Stimulated activated CD4-positive, alpha-beta T cell treated with anti-CD3 and anti-CD28 coated beads, Interleukin-15, amount 100 ng/mL, for 24 hours (primary cell): ENCODE data around the gene IPO7.
"Not testable (repeated sequence)": the region's sequence is repeated elsewhere in the genome, so short reads cannot be mapped to it uniquely, and the experiment has no call there.

Experiments
- DNase-seq: peaks from one replicate; pipeline ENCODE4 v3.0.0-alpha.2; 2020

IPO7 gene

DNA sequence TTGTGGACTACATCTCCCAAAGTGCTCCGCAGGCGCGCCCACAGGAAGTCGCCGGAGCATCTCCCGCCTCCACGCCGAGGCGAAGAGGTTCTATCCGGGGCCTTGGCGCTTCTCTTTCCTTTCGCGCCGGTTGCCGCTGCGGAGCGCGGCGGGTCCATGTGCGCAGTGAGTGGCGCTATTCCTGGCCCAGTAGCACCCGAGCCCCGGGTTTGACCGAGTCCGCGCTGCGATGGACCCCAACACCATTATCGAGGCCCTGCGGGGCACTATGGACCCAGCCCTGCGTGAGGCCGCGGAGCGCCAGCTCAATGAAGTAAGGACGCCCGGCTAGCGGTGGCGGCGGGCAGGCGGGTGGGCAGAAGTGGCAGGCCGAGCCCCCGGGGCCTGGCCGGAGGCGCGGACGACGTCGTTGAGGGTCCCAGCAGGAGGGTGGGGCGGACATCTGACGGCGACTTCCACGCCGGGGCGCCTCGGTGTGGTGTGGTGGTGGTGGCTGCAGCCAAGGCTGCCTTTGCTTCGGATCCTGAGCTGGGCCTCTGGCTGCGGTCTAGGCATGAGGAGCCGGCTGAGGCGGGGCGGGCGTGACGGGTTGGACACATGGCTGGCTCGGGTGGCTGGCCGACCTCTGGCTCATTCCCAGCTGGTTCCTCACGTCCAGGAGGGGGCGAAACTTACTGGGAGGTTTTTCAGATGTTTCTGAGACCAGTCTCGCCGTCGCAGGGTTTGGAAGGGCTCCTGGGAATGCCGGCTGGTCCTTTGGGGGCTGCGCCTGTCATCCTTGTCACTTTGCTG lies at the start of gene IPO7:
TSS of gene IPO7 (plus strand) at position 118 of the 792 bp plus-strand sequence. CDS start at position 230, 112 bp downstream.
- peak; percentile 94 for DNase-seq

DNA sequence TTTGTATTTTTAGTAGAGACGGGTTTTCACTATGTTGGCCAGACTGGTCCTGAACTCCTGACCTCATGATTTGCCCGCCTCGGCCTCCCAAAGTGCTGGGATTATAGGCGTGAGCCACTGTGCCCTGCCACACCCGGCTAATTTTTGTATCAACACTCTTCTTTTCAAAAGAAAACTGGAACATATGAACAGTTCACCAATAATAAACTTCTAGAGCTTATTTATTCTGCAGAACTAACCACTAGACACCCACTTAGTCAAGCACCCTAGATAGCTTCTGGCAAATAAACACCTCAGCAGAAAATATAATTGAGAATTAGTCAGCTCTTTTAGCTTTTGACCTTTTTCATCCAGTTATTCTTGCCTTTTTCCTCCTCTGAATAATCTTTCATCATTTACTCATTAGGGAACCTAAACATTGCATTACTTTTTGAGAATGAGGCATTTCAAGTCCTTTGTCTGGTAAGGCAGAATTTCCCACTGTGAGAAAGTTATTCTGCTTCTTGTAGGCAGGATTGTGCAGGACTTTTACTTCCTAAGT lies 42.7 kb upstream of the IPO7 start:
- DNase-seq = no peak

GRCh38 chr11:9344061-9344680 lies 40.3 kb upstream of the IPO7 start:
- DNase-seq = no peak

DNA sequence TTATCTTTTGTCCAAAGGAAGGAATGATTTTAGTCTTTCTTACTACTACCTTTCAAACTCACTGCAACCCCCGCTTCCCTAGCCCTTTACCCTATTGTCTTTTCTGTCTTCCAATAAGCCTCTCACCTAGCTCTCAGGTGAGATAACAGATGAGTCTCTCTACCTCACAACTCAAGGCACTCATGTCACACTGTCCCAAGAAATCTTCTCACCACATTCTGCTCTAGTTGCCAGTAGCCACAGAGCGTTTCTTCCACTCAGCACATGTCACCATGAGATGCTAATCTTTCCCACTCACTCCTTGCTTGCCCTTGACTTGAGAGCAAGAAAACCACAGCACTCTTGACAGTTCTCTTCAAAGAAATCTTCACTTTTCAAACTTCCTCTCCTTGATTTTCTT lies 37.4 kb upstream of the IPO7 start:
- DNase-seq = no peak

GRCh38 chr11:9347779-9348178 lies 36.7 kb upstream of the IPO7 start:
- DNase-seq = not testable (repeated sequence)

DNA sequence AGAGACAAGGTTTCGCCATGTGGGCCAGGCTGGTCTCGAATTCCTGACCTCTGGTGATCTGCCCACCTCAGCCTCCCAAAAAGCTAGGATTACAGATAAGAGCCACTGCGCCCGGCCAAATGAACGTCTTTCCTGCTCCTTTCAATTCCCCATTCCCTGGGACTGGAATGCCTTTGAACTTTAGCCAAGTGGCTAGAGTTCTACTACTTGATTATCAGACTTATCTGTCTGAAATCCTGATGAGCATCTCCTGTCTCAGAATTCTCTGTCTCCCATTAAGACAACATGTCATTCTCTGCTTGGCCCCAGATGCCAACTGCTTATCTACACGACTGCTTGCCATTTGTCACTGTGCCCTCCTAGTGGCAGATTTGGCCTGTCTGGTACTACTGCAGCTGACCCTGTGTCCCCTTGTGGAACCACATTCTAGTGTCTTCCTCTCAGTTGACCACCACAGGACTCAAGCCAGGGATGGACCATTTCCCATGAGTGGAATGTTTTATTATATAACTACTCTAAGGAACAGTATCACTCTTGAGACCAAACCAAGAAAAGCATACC lies 33.1 kb upstream of the IPO7 start:
- DNase-seq = no peak

- DNase-seq = no peak
Measured at GRCh38 chr11:9357041-9357440, 27.4 kb upstream of the IPO7 start.

DNA sequence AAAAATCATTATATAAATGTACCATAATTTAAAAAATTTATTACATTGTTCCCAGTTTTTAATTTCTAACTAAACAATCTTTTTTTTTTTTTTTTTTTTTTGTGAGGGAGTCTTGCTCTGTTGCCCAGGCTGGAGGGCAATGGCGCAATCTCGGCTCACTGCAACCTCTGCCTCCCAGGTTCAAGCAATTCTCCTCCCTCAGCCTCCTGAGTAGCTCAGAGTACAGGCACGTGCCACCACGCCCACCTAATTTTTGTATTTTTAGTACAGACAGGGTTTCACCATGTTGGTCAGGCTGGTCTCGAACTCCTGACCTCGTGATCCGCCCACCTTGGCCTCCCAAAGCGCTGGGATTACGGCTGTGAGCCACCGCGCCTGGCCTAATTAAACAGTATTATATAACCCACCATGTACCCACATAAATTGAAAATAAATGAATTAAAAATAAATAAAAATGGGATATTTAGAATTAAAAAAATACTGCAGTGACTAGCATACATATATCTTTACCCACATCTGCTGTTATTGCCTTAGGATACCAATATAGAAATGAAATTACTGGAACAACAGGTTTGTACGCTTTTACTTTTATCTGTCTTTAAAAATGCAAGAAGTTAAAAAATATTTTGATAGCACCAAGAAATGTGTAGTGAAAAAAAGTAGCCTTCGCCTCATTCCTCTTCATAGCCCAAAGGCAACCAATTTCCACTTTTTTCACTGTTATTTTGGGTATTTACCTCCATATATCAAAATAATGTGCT lies 23.4 kb upstream of the IPO7 start:
- DNase-seq = not testable (repeated sequence)

- DNase-seq = peak; percentile 18
Measured at GRCh38 chr11:9362393-9362863, 22.0 kb upstream of the IPO7 start.

DNA sequence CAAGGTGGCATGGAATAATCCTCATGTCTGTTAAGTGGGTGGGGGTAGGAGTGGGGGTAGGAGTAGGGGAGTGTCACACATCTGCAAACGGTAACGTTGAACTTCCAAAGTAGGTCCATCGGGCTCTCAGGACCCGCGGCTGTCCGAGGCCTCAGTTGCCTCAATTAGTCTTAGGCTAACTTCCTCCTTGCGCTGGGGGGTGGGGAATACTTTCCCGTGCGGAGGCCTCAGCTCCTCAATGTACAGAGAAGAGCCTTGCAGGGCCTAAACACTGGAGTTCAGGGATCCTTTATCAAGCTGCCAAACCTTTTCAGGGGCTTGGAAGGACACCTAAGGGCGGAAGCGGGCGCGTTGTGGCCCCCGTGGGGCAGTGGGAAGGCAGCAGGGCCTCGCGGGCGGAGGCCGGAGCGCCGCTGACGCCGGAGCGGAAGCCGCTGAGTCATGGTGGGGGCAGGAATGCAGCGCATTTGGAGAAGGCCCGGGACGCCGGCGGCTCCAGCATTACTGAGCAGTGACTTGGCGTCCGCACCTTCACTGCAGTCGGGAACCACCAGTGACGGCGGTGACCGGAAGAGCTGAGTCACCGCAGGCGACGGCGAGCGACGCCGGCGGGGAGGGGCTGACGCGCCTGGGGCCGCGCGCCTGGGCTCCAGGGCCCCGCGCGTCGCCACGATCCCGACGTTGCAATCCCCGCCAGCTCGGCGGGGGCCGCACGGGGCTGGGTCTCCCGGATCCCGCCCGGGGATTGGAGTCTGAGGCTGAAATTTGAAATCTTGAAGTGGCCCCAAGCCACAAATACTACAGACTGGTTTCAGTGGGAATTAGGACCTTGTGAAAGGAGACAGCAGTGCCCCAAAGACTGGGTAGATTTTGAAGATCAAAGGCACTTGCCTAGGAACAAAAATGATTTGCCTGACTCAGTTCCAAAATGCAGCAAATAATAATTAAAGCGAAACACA lies 20.2 kb upstream of the IPO7 start:
- DNase-seq = peak; percentile 91

DNA sequence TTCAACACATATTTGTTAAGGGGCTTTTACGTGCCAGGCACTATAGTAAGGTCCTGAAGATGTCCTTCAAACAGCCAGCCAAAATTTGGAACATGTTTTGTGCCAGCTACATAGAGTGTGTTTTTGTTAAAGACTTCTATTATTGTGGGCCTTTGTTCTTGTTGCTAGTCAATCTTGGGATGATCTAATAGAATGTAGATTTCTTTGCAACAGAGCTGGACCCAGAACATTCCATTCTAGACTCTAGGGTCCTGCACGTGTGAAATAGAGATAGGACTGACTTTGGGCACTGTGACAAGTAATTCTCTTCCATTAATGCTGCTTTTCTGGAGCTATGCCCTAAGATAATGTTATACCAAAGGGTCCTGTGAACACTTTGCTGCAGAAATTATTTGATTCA lies 16.9 kb upstream of the IPO7 start:
- no peak for DNase-seq

- no peak for DNase-seq
Measured at GRCh38 chr11:9377036-9377435, 7.4 kb upstream of the IPO7 start.

DNA sequence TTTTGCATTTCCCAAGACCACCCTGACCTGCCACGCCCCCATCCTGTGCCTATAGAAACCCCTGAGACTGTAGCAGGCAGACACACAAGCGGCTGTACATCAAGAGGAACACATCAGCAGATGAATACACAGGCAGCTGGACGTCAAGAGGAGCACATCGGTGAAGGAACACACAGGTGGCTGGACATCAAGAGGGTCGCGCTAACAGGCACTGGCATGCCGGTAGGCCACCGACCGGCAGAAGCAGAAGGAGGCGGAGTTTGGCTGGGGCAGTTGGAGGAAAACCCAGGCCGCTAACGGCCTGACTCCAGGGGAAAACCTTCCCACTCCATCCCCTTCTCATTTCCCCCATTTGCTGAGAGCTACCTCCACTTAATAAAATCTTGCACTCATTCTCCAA lies 5.4 kb upstream of the IPO7 start:
- no peak for DNase-seq

- DNase-seq = no peak
Measured at GRCh38 chr11:9380773-9381172, 3.7 kb upstream of the IPO7 start.

DNA sequence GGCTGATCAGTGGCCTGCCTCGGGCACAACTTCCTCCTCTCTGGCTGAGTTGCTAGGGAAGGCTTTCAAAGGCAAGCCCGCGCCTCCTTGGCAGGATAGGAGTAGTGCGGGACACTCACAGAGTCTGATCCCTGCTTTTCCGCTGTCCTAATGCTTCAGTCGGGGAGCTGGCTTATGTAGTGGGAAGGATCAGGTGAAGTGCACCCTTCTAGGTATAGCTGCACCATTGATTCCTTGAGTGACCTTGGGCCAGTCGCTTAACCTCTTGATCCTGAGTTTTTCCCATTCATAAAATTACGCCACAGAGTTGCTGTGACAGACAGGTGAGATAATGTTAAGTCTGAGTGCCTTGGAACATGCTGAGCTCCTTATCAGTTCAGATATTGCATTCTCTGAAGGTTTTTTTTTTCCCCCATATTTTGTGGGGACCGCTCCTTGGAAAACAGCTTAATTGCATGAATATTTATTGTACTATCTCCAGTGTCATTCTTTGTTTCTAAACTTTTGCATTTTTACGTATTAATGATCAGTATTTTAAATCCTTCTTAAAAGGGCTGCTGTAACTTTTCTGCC lies 961 bp downstream of the IPO7 start:
- no peak for DNase-seq

- no peak for DNase-seq
Measured at GRCh38 chr11:9386086-9386485, 1.6 kb downstream of the IPO7 start.

DNA sequence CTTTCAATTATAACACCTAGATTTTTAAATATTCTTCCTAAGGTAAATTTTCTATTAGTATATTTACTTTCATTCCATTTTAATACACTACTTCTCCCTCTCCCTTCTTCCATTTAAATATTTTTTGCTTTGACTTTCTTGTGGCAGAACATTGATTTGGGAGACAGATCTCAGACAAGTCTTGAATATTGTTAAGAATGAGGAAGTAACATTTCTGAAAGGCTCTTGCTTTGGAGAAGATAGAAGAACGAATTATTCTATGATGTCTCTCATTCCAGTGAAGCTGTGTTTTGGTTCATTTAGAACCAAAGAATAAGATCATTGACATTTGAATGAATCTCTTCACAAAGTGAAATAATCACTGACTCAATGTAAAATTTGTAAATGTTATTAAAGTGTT lies 2.4 kb downstream of the IPO7 start:
- DNase-seq = no peak

DNA sequence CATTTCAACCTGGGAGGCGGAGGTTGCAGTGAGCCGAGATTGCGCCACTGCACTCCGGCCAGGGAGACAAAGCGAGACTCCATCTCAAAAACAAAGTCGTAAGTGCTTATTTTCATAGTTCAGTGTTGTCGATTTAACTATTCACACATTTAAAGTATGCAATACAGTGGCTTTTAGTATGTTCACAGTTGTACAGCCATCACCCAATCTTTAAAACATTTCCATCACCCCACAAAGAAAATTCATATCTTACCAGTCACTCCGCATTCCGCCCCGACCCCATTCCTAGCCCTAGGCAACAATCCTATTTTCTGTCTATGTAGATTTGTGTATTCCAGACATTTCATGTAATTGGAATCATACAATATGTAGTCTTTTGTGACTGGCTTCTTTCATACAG lies 11.9 kb downstream of the IPO7 start:
- no peak for DNase-seq

GRCh38 chr11:9396752-9397151 lies 12.3 kb downstream of the IPO7 start:
- no peak for DNase-seq

GRCh38 chr11:9397746-9398680 lies 13.6 kb downstream of the IPO7 start:
- no peak for DNase-seq
